ENCODE data around the gene SUSD6. TPM values are rescaled to one million over a fixed set of nuclear protein-coding genes. Genes with fewer than 3 reads are reported as not detected.
"Not testable (repeated sequence)": the region's sequence is repeated elsewhere in the genome, so short reads cannot be mapped to it uniquely, and the experiment has no call there.

Gene SUSD6
- total RNA-seq, 1 donor from 2014 or later, result 26.9 TPM

DNA sequence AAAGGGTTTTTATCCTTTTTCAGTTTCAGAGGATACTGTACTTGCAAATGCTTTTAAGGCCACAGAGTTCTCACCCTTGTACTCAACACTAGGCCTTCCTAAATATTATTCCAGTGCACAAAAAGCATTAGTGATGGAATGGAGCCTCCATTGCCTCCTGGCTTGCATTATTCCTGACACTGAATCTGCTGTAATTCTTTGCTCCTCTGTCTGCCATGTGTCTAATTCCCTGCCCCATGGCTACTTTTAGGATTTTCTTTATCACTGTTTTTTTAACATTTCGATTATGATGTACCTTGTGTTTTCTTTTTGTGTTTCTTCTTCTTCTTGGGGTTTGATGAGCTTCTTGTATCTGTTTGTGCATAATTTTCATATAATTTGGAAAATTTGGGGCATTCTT, 29.5 kb downstream of the SUSD6 start:
- intact Hi-C loops (cut with DNase I), result no loop called here
- no peak for DNase-seq (ENCODE audit: low spot score)

DNA sequence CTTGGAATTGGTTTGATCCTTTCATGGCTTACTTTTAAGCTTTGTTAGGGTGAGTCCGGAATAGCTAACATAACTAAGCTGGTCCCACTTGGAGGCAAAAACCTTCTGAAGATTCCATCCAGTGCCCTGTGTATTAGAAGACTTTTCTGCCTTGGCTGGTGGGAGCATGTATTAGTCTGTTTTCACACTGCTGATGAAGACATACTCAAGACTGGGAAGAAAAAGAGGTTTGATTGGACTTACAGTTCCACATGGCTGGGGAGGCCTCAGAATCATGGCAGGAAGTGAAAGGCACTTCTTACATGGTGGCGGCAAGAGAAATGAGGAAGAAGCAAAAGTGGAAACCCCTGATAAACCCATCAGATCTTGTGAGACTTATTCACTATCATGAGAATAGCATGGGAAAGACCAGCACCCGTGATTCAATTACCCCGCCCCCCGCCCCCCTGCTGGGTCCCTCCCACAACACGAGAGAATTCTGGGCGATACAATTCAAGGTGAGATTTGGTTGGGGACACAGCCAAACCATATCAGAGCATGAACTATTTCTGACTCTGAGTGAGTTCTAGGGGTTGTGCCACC, 30.9 kb downstream of the SUSD6 start:
- DNase-seq (ENCODE audit: low spot score); intact Hi-C loops (cut with DNase I): not testable (repeated sequence)

DNA sequence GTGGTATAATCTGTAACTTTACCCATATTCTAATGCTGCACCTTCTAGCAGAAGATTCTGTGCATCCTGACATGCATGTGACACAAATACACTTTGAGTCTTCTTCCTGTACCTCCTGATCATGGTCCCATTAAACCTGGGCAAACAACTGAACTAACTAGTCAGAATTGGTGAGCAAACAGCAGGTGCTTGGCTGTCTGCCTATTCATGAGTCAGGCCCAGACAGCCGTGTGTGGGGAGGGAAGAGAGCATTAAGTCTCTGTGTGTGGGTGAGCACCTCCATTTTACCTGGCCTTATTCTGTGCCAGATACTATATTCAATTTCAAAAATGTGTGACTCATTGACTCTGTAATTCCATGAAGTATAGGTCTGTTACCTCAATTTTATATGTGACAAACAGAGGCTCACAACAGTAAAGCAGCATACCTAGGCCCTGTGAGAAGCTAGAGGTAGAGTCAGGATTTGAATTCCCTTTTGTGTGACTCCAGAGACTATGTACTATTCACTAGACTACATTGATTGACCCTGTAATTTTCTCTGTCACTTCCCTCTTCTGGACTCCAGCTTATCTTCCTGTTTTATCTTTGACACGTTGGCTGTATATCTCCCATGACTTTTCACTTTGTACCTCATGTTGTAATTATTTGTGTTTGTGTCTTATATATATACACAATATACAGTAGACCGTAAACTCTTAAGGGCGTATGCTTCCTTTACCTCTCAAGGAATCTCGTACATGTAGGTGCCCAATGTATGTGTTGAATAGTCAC, 32.2 kb downstream of the SUSD6 start:
- DNase-seq (ENCODE audit: low spot score), result no peak
- intact Hi-C loops (cut with DNase I), result no loop called here

GRCh38 chr14:69644814-69645213, 33.4 kb downstream of the SUSD6 start:
- intact Hi-C loops (cut with DNase I), result loop anchor here (5.0 kb wide), 1 partner anchor 33 kb away; the partner anchor contains the start of gene SUSD6
- DNase-seq (ENCODE audit: low spot score), result no peak

GRCh38 chr14:69647213-69647612, 35.8 kb downstream of the SUSD6 start:
- intact Hi-C loops (cut with DNase I), result loop anchor here (5.0 kb wide), 1 partner anchor 35 kb away; the partner anchor contains the start of gene SUSD6
- no peak for DNase-seq (ENCODE audit: low spot score)

GRCh38 chr14:69647642-69648041, 36.2 kb downstream of the SUSD6 start:
- DNase-seq (ENCODE audit: low spot score), result not testable (repeated sequence)

DNA sequence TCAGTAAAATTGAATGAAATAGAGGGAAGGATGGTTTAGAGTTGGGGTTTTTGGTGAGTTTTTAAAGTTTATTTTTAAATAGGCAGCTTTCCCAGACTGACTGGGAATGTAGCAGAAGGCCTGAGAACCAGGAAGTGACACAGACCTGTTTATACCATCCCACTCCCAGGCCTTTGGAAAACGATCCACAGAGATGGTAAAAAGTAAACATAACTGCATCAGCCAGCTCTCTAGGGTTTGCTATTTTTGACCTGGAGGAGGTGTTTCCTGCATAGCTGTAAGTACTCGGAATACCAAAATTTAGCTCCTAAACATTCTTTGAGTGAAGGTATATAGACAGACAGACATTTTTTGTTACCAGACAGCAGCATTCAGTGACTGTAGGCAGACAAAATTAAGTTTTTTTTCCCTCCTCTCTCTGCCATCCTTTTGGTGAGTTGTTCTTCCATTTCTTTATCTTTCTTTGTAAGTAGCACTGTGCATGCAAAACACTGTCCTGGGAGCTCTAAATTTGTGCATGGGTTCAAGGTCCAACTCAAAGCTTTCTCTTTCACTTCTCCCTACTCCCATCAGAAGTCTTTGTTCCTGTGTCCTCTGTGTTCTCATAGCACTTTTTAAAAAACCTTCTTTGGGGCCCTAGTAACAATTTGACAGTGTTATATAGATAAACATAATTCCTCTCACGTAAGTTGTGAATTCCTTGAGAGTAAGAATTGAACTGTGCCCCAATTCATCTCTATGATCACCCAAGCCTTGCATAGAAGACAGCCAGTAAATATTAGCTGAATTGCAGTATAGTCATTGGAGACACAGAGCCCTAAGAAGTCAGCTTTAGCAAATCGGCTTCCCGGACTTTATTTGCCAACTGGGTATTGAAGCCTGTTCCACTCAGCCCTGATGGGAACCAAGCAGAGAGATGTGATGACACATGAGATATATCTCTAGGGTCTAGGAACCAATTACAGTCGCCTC, 37.4 kb downstream of the SUSD6 start:
- no peak for DNase-seq (ENCODE audit: low spot score)
- intact Hi-C loops (cut with DNase I), result loop anchor here (2.0 to 5.0 kb wide), 2 partner anchors 14 to 36 kb away; partner anchors contain the start of gene SUSD6

More at GRCh38 chr14:69647642-69648041, 36.2 kb downstream of the SUSD6 start:
- intact Hi-C loops (cut with DNase I), result loop anchor here (2.0 to 5.0 kb wide), 2 partner anchors 13 to 35 kb away; partner anchors contain the start of gene SUSD6

GRCh38 chr14:69650948-69651369, 39.6 kb downstream of the SUSD6 start:
- no peak for DNase-seq (ENCODE audit: low spot score)
- intact Hi-C loops (cut with DNase I), result no loop called here

GRCh38 chr14:69651664-69652063, 40.3 kb downstream of the SUSD6 start:
- DNase-seq (ENCODE audit: low spot score), result no peak
- intact Hi-C loops (cut with DNase I), result no loop called here

GRCh38 chr14:69652942-69653684, 41.7 kb downstream of the SUSD6 start:
- intact Hi-C loops (cut with DNase I), result no loop called here
- no peak for DNase-seq (ENCODE audit: low spot score)

- no peak for DNase-seq (ENCODE audit: low spot score)
- intact Hi-C loops (cut with DNase I), result no loop called here
Observed at GRCh38 chr14:69654116-69654515, 42.7 kb downstream of the SUSD6 start.

DNA sequence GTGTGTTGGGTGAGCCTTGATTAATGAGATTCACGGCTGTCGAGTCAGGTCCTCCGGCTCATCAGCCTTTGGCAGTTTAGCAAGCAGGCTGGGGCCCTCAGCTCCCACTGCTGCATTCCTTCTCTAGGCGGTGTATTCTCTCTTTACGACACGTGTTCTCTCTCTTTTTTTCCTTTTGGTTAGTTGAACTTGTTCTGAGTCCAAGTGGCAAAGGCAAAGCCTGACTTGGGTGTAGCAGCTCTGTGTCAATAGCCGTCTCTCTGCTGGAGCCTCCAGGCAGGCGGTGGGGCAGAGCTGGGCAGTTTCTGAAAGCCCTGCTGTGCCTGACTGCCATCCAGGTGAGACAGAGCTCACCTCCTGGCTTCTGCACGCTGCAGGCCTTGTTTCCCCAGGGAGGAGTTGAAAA, 46.6 kb downstream of the SUSD6 start:
- DNase-seq (ENCODE audit: low spot score), result no peak
- intact Hi-C loops (cut with DNase I), result loop anchor here (5.0 kb wide), 1 partner anchor 41 kb away; no protein-coding TSS in a partner anchor

DNA sequence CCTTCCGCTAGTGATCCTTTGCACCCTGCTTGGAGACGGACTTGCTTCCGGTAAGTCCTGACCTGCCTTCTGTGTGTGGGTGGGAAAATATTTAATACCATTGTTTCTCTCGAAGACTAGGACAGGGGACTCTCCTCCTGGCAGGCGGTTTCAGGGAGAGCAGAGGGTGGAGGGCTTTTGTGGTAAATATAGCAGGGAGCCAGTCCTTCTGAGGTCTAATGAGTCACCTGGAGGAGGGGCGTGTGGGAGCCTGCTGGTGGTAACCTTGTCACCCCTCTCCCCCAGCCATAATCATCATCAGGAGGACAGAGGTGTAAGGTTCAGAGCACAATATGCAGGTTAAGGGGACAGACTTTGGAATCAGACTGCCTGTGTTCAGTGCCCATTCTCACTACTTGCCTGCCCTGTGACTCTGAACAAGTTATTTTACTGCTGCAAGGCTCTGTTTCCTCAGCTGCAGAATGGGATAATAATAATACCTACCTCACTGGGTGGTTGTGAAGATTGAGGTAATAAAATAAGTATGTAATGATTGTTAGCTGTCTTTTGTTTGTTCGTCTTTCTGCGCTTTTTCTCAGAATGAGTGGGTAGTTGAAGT, 47.4 kb downstream of the SUSD6 start:
- DNase-seq (ENCODE audit: low spot score), result no peak
- intact Hi-C loops (cut with DNase I), result loop anchor here (5.0 kb wide), 1 partner anchor 41 kb away; no protein-coding TSS in a partner anchor

- no peak for DNase-seq (ENCODE audit: low spot score)
- intact Hi-C loops (cut with DNase I), result loop anchor here (10.0 kb wide), 1 partner anchor 54 kb away; no protein-coding TSS in a partner anchor
Observed at GRCh38 chr14:69660344-69661193, 49.2 kb downstream of the SUSD6 start.

DNA sequence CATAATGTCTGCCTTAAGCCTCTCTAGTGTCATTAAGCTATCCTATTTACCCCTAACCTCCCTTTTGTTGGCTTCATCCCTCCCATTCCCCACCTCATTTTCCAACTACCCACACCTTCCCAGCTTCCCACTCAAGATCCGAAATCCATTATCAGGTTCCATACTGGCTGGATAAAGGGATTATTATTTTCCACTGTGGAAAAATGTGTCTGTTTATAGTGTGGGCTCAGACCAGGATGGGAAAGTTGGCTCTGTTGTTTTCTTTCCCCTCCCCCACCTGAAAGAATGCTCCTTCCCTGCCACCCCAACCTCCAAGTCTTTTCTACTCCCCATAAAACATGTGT, 49.8 kb downstream of the SUSD6 start:
- intact Hi-C loops (cut with DNase I), result loop anchor here (10.0 kb wide), 1 partner anchor 54 kb away; no protein-coding TSS in a partner anchor
- no peak for DNase-seq (ENCODE audit: low spot score)

DNA sequence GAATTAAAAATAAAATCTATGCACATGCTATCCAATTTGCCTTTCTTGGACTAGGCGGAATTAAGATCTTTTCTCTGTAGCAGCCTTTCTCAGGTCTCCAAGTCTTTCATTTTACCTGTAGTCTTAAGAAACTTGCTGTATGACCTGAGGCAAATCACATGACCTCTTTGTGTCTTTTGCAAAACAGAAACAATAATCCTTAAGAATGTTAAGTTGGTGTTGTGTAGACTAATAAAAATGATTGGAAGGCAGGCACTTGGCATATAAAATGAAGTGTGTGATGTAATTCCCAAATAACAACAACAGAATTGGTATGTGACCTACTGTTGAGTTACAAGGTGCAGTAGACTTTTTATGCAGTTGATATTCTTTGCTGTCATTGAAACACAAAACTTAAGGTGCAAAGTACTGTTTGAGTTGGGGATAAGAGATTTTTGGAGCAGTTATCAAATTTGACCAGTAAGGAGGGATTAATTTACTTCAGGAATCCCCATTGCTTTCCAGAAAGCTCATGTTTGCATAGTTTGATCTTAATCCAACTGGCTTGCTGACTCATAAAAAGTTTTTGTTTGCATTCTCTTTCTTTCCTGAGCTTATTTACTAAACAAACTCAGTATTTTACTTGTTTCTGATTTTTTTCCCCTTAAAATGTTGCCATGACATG, 51.4 kb downstream of the SUSD6 start:
- no peak for DNase-seq (ENCODE audit: low spot score)
- intact Hi-C loops (cut with DNase I), result loop anchor here (10.0 kb wide), 1 partner anchor 52 kb away; no protein-coding TSS in a partner anchor

DNA sequence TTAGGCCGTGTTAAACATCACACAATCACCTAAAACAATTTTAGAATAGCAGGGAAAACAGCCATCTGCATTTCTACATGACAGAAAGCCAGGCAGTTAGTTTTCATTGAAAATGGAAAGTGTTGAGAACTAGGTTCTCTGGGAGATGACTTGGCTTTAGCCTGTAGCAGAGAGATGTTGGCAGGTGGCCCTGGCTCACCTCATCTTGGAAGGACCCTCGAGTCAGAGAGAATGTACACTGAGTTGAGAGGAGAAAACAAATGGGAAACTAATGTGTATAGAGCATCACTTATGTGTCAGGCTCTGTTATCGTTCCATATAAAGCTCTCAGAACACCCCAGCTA, 51.9 kb downstream of the SUSD6 start:
- intact Hi-C loops (cut with DNase I), result loop anchor here (10.0 kb wide), 1 partner anchor 52 kb away; no protein-coding TSS in a partner anchor

More for the DNA sequence above, 51.9 kb downstream of the SUSD6 start:
- DNase-seq (ENCODE audit: low spot score), result no peak

Data from cardiac septum (tissue), 1 donor.